GM23338 (cell line): ENCODE results near the gene NHLH1. TPM values are rescaled to one million over a fixed set of nuclear protein-coding genes. Genes with fewer than 3 reads are reported as not detected.

Source experiments
- ATAC-seq: fragments of 200-7000 bp; cut with Tn5 transposase; 3 replicates; pipeline ENCODE4 v1.9.1; 2020
- DNase-seq: peaks from one replicate; pipeline ENCODE4 v3.0.0-alpha.2; 2015; ENCODE audit warnings: low spot score
- H2AFZ ChIP-seq: fragments of 200-600 bp; sonication (generic); 2 replicates; pipeline ENCODE4 v1.8.0; 2016; ENCODE audit warnings: antibody characterized with exemption, mild to moderate bottlenecking, moderate library complexity
- H3F3A ChIP-seq: fragments of 200-600 bp; sonication (generic); replicated peaks from 2 replicates; pipeline ENCODE4 v1.8.0; 2017; ENCODE audit warnings: antibody characterized with exemption, mixed run types, low read depth
- H3K27ac ChIP-seq: fragments of 200-600 bp; sonication (generic); 2 replicates; pipeline ENCODE4 v1.6.1; 2016; ENCODE audit warnings: low read depth
- H3K27me3 ChIP-seq: fragments of 200-600 bp; sonication (generic); 2 replicates; pipeline ENCODE4 v1.8.0; 2016; ENCODE audit warnings: mild to moderate bottlenecking, mixed run types, moderate library complexity; ENCODE audit not compliant: insufficient read depth
- H3K36me3 ChIP-seq: fragments of 200-600 bp; sonication (generic); 2 replicates; pipeline ENCODE4 v1.8.0; 2016; ENCODE audit warnings: mild to moderate bottlenecking; ENCODE audit not compliant: insufficient read depth
- H3K4me1 ChIP-seq: fragments of 200-600 bp; sonication (generic); 2 replicates; pipeline ENCODE4 v1.8.0; 2016; ENCODE audit warnings: mild to moderate bottlenecking, moderate library complexity; ENCODE audit not compliant: insufficient read depth
- H3K4me2 ChIP-seq: fragments of 200-600 bp; sonication (generic); 2 replicates; pipeline ENCODE4 v1.7.1; 2017; ENCODE audit warnings: mixed run types
- H3K4me3 ChIP-seq: fragments of 200-600 bp; sonication (generic); 2 replicates; pipeline ENCODE4 v1.6.1; 2016; ENCODE audit warnings: mixed run types
- H3K79me2 ChIP-seq: fragments of 200-600 bp; sonication (generic); replicated peaks from 2 replicates; pipeline ENCODE4 v1.8.0; 2017; ENCODE audit warnings: mild to moderate bottlenecking; ENCODE audit not compliant: insufficient read depth
- H3K9me2 ChIP-seq: fragments of 200-600 bp; sonication (generic); 2 replicates; pipeline ENCODE4 v1.8.0; 2017; ENCODE audit not compliant: insufficient read depth
- H4K20me1 ChIP-seq: fragments of 200-600 bp; sonication (generic); replicated peaks from 2 replicates; pipeline ENCODE4 v1.8.0; 2017; ENCODE audit warnings: mild to moderate bottlenecking; ENCODE audit not compliant: insufficient read depth
- H3K27ac Mint-ChIP-seq: 2 replicates; pipeline ENCODE4 v1.8.0; 2020; ENCODE audit warnings: inconsistent platforms, mild to moderate bottlenecking, moderate library complexity, mixed read lengths
- H3K27me3 Mint-ChIP-seq: 3 replicates; pipeline ENCODE4 v1.8.0; 2022; ENCODE audit warnings: low read depth, mild to moderate bottlenecking, moderate library complexity, mixed read lengths, inconsistent platforms; ENCODE audit not compliant: insufficient read depth, poor library complexity
- H3K36me3 Mint-ChIP-seq: 3 replicates; pipeline ENCODE4 v1.8.0; 2021; ENCODE audit warnings: low read depth, mild to moderate bottlenecking, inconsistent platforms, moderate library complexity, mixed read lengths
- H3K4me1 Mint-ChIP-seq: 3 replicates; pipeline ENCODE4 v1.8.0; 2020; ENCODE audit warnings: mild to moderate bottlenecking, inconsistent platforms, mixed read lengths
- H3K4me3 Mint-ChIP-seq: 3 replicates; pipeline ENCODE4 v1.8.0; 2021; ENCODE audit warnings: moderate library complexity, mild to moderate bottlenecking, inconsistent platforms, mixed read lengths
- H3K9me3 Mint-ChIP-seq: 3 replicates; pipeline ENCODE4 v1.8.0; 2020; ENCODE audit warnings: moderate library complexity, mild to moderate bottlenecking, inconsistent platforms, mixed read lengths
- CREB1 ChIP-seq: fragments of 250-450 bp; sonication (Bioruptor Pico); IDR thresholded peaks from 2 replicates; pipeline ENCODE4 v1.5.0; 2020; ENCODE audit warnings: low read depth, mild to moderate bottlenecking, moderate library complexity
- CTCF ChIP-seq, 2 experiments: fragments of 200-600 bp in 1 of 2; sonication (generic) in 1 of 2; conservative IDR thresholded peaks; 2 replicates each; pipeline versions ENCODE4 v1.5.1 to v1.6.1; 2016 to 2017; ENCODE audit warnings: antibody characterized with exemption in 2 of 2, low read depth in 2 of 2, mild to moderate bottlenecking in 2 of 2, moderate library complexity in 1 of 2
- EZH2phosphoT487 ChIP-seq: fragments of 200-600 bp; sonication (generic); IDR thresholded peaks from one replicate; pipeline ENCODE4 v1.8.1; 2018; ENCODE audit warnings: antibody characterized with exemption; ENCODE audit not compliant: unreplicated experiment
- POLR2AphosphoS5 ChIP-seq: IDR thresholded peaks from 2 replicates; pipeline ENCODE4 v1.6.1; 2016; ENCODE audit warnings: antibody characterized with exemption, low read depth
- ZNF462 ChIP-seq: fragments of 250-450 bp; sonication (Bioruptor Pico); IDR thresholded peaks from 2 replicates; pipeline ENCODE4 v1.5.0; 2020; ENCODE audit warnings: mild to moderate bottlenecking, moderate library complexity
- polyA plus RNA-seq: library from polyadenylated mRNA; unstranded; fragments of >200 nt; fragmentation: Nextera tagmentation; extraction: Ambion mirVana; gene quantifications from 2 replicates; pipeline ENCODE4 v1.2.1, GENCODE V29; 2016
- total RNA-seq: library from RNA; depleted of rRNA; stranded (reverse); fragments of >200 nt; shearing (Covaris generic); gene quantifications from 2 replicates; pipeline ENCODE4 v1.2.3, GENCODE V29; 2014

Gene NHLH1
- total and polyA plus RNA-seq, 2 experiments from 2014 or later = 0.69 to 0.89 TPM

DNA sequence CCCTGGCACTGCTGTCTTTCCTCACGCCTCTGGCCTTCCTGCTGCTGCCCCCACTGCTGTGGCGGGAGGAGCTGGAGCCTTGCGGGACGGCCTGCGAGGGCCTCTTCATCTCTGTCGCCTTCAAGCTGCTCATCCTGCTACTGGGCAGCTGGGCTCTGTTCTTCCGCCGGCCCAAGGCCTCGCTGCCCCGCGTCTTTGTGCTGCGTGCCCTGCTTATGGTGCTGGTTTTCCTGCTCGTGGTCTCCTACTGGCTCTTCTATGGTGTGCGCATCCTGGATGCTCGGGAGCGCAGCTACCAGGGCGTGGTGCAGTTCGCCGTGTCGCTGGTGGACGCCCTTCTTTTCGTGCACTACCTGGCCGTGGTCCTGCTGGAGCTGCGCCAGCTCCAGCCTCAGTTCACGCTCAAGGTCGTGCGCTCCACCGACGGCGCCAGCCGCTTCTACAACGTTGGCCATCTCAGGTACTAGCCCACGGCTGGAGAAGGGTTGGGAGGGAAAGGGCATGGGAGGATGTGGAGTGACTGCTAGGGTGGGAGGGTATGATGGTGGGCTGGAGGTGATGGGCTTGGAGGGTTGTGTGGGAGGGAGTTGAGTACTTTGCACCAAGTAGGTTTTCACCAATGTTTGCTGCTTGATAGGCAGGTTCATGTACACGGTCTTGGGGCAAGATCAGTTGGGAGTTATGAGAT lies 52.4 kb downstream of the NHLH1 start:
- Mint-ChIP-seq H3K9me3 (no peaks in the 10 kb centered on the region), H3K36me3 (peaks cover 73% of the 10 kb centered on the region), H3K27ac (no peak overlapping the region), H3K4me3 (no peak overlapping the region), H3K27me3 (peaks cover 7% of the 10 kb centered on the region), H3K4me1 (peaks cover 6% of the 10 kb centered on the region)
- ATAC-seq = no peak
- peaks cover 9% of the 10 kb centered on the region for H4K20me1 ChIP-seq
- no peak for DNase-seq
- H3K27ac ChIP-seq = no peak overlapping the region
- peaks cover 6% of the 10 kb centered on the region for H3K79me2 ChIP-seq
- H3K36me3 ChIP-seq = peaks cover 18% of the 10 kb centered on the region
- H2AFZ ChIP-seq = no peak overlapping the region
- H3K4me3 ChIP-seq = no peak overlapping the region
- no peak for TF ChIP-seq CTCF (conservative IDR thresholded peaks at IDR 0.05; ENCODE audit: low read depth in 2 of 2)
- no peak for TF ChIP-seq POLR2AphosphoS5
- no peak for TF ChIP-seq EZH2phosphoT487
- no peak for TF ChIP-seq ZNF462
- TF ChIP-seq CREB1 (CRISPR knock-in tag) = no peak
- no peaks in the 10 kb centered on the region for H3K9me2 ChIP-seq
- H3F3A ChIP-seq = no peaks in the 10 kb centered on the region
- no peaks in the 10 kb centered on the region for H3K27me3 ChIP-seq
- H3K4me2 ChIP-seq = no peak overlapping the region
- H3K4me1 ChIP-seq = no peaks in the 10 kb centered on the region; the same call in 1 of the 2 replicates
